GM12892 (cell line): Measurements from ENCODE around the gene BBS4.
"Not testable (repeated sequence)": the region's sequence is repeated elsewhere in the genome, so short reads cannot be mapped to it uniquely, and the experiment has no call there.

Experiments
- DNase-seq: peaks from one replicate; pipeline ENCODE4 v3.0.0; 2011; ENCODE audit not compliant: insufficient read length
- FAIRE-seq: peaks from 2 replicates; lab custom pipeline; 2011; peaks lifted over from hg19 to GRCh38; lab: Jason Lieb, UNC
- POLR2A ChIP-seq: IDR thresholded peaks from 2 replicates; pipeline ENCODE4 v1.6.1; 2011; ENCODE audit warnings: low read depth, low read length, control low read depth
- POLR2AphosphoS5 ChIP-seq: IDR thresholded peaks from 2 replicates; pipeline ENCODE4 v1.6.1; 2011; ENCODE audit warnings: low read depth, low read length, control low read depth
- TAF1 ChIP-seq: IDR thresholded peaks from 2 replicates; pipeline ENCODE4 v1.6.1; 2011; ENCODE audit warnings: low read depth, mild to moderate bottlenecking, control low read depth, low read length, borderline replicate concordance

BBS4 gene

GRCh38 chr15:72724028-72724427 is 38.0 kb downstream of the BBS4 start:
- no peak for DNase-seq
- FAIRE-seq, result no peak
- TF ChIP-seq POLR2AphosphoS5, result no peak
- no peak for TF ChIP-seq TAF1
- no peak for TF ChIP-seq POLR2A

DNA sequence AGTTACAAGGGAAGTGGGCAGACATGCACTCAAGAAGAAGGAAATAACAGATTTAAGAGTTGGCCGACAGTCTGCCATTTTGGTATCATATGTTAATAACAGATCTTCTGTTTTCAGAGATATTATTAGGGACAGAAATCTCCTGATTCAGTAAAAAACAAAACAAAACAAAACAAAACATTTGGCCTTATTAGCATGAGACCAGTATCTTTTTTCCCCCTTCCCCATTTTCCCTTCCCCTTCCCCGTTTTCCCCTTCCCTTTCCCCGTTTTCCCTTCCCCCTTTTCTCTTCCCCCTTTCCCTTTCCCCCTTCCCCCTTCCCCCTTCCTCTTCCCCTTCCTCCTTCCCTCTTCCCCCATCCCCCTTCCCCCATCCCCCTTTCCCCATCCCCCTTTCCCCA is 39.4 kb downstream of the BBS4 start:
- no peak for FAIRE-seq
- no peak for DNase-seq
- TF ChIP-seq POLR2AphosphoS5, result no peak
- TF ChIP-seq POLR2A, result no peak
- no peak for TF ChIP-seq TAF1

GRCh38 chr15:72725851-72726250 is 39.8 kb downstream of the BBS4 start:
- DNase-seq, FAIRE-seq: not testable (repeated sequence)

- FAIRE-seq, result no peak
- TF ChIP-seq POLR2A (no peak), TAF1 (no peak), POLR2AphosphoS5 (no peak)
Observed at GRCh38 chr15:72727154-72727553, 41.1 kb downstream of the BBS4 start.

DNA sequence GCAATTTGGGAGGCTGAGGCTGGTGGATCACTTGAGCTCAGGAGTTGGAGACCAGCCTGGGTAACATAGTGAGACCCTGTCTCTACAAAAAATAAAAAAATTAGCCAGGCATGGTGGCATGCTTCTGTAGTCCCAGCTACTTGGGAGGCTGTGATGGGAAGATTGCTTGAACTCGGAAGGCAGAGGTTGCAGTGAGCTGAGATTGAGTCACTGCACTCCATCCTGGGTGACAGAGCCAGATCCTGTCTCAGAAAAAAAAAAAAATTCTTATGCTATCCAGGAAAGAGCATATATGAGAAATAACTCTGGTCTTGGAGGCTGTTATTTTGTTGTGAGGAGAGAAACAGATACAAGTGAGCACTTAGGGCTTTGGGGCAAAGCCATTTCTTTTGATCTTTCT is 42.2 kb downstream of the BBS4 start:
- DNase-seq, FAIRE-seq: not testable (repeated sequence)

More at GRCh38 chr15:72727154-72727553, 41.1 kb downstream of the BBS4 start:
- DNase-seq, result no peak

DNA sequence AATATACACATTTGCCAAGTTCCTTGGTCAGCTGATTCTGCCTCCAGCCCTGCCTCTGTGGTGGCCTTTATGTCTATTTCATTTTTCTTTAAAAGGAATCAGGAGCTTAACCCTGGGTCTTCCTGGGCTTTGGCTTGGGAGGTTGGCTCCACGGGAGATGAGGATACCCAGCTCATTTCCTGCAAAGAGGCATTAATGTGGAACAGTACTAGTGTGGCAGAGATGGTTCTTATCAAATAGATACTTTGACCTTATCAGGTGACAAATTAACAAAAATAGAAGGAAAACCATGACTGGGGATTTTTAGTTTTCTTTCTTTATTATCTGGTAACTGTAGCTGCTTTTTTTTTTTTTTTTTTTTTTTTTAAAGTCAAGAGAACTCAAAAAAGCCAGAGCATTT is 42.8 kb downstream of the BBS4 start:
- FAIRE-seq, result no peak
- no peak for DNase-seq
- TF ChIP-seq POLR2AphosphoS5 (no peak), TAF1 (no peak), POLR2A (no peak)

DNA sequence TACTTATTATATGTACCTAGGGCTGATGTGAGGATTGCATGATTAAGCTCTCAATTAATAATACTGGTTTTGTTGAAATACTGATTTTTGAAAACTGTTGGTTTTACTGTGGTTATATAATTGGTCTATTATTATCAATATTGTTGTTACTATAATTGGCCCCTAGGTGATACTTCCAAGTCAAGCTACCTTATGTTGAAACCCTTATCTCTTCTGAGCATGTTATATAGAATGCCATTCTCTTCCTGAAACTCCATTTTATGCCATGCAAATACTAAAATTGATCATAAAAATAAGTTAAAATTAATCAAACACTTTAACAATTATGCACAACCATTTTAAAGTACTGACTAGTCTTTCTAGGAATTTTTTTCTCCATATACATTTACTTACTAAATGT is 46.1 kb downstream of the BBS4 start:
- no peak for DNase-seq
- no peak for FAIRE-seq
- no peak for TF ChIP-seq TAF1
- no peak for TF ChIP-seq POLR2AphosphoS5
- no peak for TF ChIP-seq POLR2A

DNA sequence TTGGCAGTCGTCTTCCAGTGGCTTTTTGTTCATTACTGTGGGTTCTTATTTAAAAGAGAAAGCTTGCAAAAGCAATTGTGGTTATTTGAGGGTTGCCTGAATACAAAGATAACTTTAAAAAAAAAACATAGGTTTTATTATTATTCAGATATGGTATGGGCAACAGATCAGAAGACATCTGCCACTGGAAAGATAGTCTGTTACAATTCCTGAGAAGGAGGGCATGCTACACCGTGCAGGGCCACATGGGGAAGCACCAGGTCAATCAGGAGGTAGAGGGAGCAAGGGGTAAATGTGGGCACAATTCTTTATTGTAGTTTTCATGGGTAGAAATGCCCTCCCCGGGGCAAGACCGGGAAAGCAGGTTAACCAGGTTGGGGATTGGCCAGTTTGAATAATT is 46.5 kb downstream of the BBS4 start:
- no peak for DNase-seq
- FAIRE-seq, result no peak

GRCh38 chr15:72733941-72734738 is 48.1 kb downstream of the BBS4 start:
- FAIRE-seq (peak; percentile 33), DNase-seq (no peak)
- no peak for TF ChIP-seq POLR2A
- no peak for TF ChIP-seq TAF1
- no peak for TF ChIP-seq POLR2AphosphoS5

More for the DNA sequence above, 46.5 kb downstream of the BBS4 start:
- TF ChIP-seq TAF1 (no peak), POLR2A (no peak)

DNA sequence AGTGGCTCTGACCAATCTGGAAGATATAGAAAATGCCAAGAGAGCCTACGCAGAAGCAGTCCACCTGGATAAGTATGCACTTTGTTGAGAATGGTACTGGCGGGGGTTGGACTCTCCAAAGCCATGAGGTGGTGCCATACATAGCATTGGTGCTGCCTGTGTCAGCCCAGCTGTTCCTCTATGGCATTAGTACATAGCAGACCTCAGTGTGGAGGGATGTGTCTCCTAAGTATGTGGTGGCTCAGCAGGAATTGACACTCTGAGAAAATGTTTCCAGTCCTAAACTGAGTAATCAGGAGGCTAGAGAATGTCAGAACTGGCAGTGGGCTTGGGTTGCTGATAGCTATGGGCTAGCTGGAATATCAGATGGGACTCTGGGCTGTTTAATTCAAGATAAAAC is 49.1 kb downstream of the BBS4 start:
- FAIRE-seq (no peak), DNase-seq (no peak)
- TF ChIP-seq TAF1 (no peak), POLR2A (no peak), POLR2AphosphoS5 (no peak)

GRCh38 chr15:72737061-72737460 is 51.1 kb downstream of the BBS4 start:
- no peak for DNase-seq
- TF ChIP-seq POLR2A (no peak), POLR2AphosphoS5 (no peak), TAF1 (no peak)
- FAIRE-seq, result no peak

- TF ChIP-seq TAF1, result no peak
- TF ChIP-seq POLR2A, result no peak
- TF ChIP-seq POLR2AphosphoS5, result no peak
- DNase-seq (no peak), FAIRE-seq (no peak)
Observed at GRCh38 chr15:72737723-72738122, 51.7 kb downstream of the BBS4 start.
